Liver (tissue), 9 donors: ENCODE data around the gene ATP11A. TPM values are rescaled to one million over a fixed set of nuclear protein-coding genes. Genes with fewer than 3 reads are reported as not detected.

ENCODE experiments used
- DNase-seq: peaks from one replicate; pipeline ENCODE4 v3.0.0-alpha.2; 2017; ENCODE audit warnings: low spot score
- H3K27ac ChIP-seq, 2 donors: one replicate each; pipeline ENCODE4 v1.7.0; 2013; ENCODE audit warnings: inconsistent platforms in 2 of 2, low read length in 2 of 2, control low read depth in 1 of 2, low read depth in 1 of 2, mild to moderate bottlenecking in 1 of 2
- H3K27me3 ChIP-seq, 4 donors: one replicate each; pipeline versions ENCODE4 v1.6.1 to v1.7.0; 2013; ENCODE audit warnings: low read length in 3 of 4, inconsistent platforms in 1 of 4, mild to moderate bottlenecking in 1 of 4, moderate library complexity in 1 of 4; ENCODE audit not compliant: control insufficient read depth in 4 of 4, insufficient read depth in 4 of 4
- H3K36me3 ChIP-seq, 4 donors: one replicate each; pipeline versions ENCODE4 v1.6.1 to v1.7.0; 2013; ENCODE audit warnings: low read length in 3 of 4, mild to moderate bottlenecking in 3 of 4, low read depth in 1 of 4, moderate library complexity in 1 of 4; ENCODE audit not compliant: control insufficient read depth in 4 of 4, insufficient read depth in 3 of 4
- H3K4me1 ChIP-seq, 4 donors: one replicate each; pipeline versions ENCODE4 v1.6.1 to v1.7.0; 2013; ENCODE audit warnings: low read length in 3 of 4, mild to moderate bottlenecking in 3 of 4, moderate library complexity in 1 of 4; ENCODE audit not compliant: control insufficient read depth in 4 of 4, insufficient read depth in 4 of 4
- H3K4me3 ChIP-seq, 3 donors: one replicate each; pipeline versions ENCODE4 v1.6.1 to v1.7.0; 2013; ENCODE audit warnings: low read length in 3 of 3, control low read depth in 1 of 3, low read depth in 1 of 3, mild to moderate bottlenecking in 1 of 3
- H3K9ac ChIP-seq, 2 donors: one replicate each; pipeline ENCODE4 v1.7.0; 2013; ENCODE audit warnings: low read length in 2 of 2, mild to moderate bottlenecking in 2 of 2, moderate library complexity in 2 of 2, control low read depth in 1 of 2, low read depth in 1 of 2
- H3K9me3 ChIP-seq, 4 donors: one replicate each; pipeline versions ENCODE4 v1.6.1 to v1.7.0; 2013; ENCODE audit warnings: low read length in 3 of 4; ENCODE audit not compliant: control insufficient read depth in 4 of 4
- ATF3 ChIP-seq: IDR thresholded peaks from 2 replicates; pipeline ENCODE4 v1.6.1; 2016; ENCODE audit warnings: antibody characterized with exemption
- CTCF ChIP-seq: fragments of 150-350 bp; IDR thresholded peaks from 2 replicates; pipeline ENCODE4 v1.5.1; 2017; ENCODE audit warnings: improper control_type of control experiment, low read depth, low read length; ENCODE audit not compliant: missing input control
- EGR1 ChIP-seq, 2 donors: IDR thresholded peaks; 2 replicates each; pipeline ENCODE4 v1.6.1; 2016 to 2018; ENCODE audit warnings: antibody characterized with exemption in 2 of 2, low read depth in 2 of 2
- FOXA1 ChIP-seq: IDR thresholded peaks from 2 replicates; pipeline ENCODE4 v1.6.1; 2016; ENCODE audit warnings: antibody characterized with exemption
- FOXA2 ChIP-seq: IDR thresholded peaks from 2 replicates; pipeline ENCODE4 v1.6.1; 2016; ENCODE audit warnings: antibody characterized with exemption
- GABPA ChIP-seq, 2 donors: IDR thresholded peaks in 1 of 2; conservative IDR thresholded peaks in 1 of 2; 2 replicates each; pipeline ENCODE4 v1.6.1; 2016; ENCODE audit warnings: antibody characterized with exemption in 2 of 2, mild to moderate bottlenecking in 1 of 2, moderate library complexity in 1 of 2
- HNF4A ChIP-seq, 2 donors: conservative IDR thresholded peaks; 2 replicates each; pipeline ENCODE4 v1.6.1; 2016; ENCODE audit warnings: antibody characterized with exemption in 2 of 2, mild to moderate bottlenecking in 2 of 2
- HNF4G ChIP-seq: IDR thresholded peaks from 2 replicates; pipeline ENCODE4 v1.6.1; 2016; ENCODE audit warnings: antibody characterized with exemption
- JUND ChIP-seq, 2 donors: IDR thresholded peaks; 2 replicates each; pipeline ENCODE4 v1.6.1; 2016; ENCODE audit warnings: antibody characterized with exemption in 2 of 2
- MAX ChIP-seq: IDR thresholded peaks from 2 replicates; pipeline ENCODE4 v1.6.1; 2016; ENCODE audit warnings: antibody characterized with exemption
- NR2F2 ChIP-seq: IDR thresholded peaks from 2 replicates; pipeline ENCODE4 v1.6.1; 2016; ENCODE audit warnings: antibody characterized with exemption
- RAD21 ChIP-seq, 2 donors: IDR thresholded peaks; 2 replicates each; pipeline ENCODE4 v1.6.1; 2016; ENCODE audit warnings: antibody characterized with exemption in 2 of 2, mild to moderate bottlenecking in 2 of 2
- REST ChIP-seq: IDR thresholded peaks from 2 replicates; pipeline ENCODE4 v1.6.1; 2016; ENCODE audit warnings: antibody characterized with exemption, mild to moderate bottlenecking
- RXRA ChIP-seq, 2 donors: IDR thresholded peaks; 2 replicates each; pipeline ENCODE4 v1.6.1; 2017 to 2018; ENCODE audit warnings: antibody characterized with exemption in 2 of 2, mild to moderate bottlenecking in 1 of 2
- SP1 ChIP-seq: IDR thresholded peaks from 2 replicates; pipeline ENCODE4 v1.6.1; 2018; ENCODE audit warnings: antibody characterized with exemption, mild to moderate bottlenecking
- TAF1 ChIP-seq: conservative IDR thresholded peaks from 2 replicates; pipeline ENCODE4 v1.6.1; 2016; ENCODE audit warnings: antibody characterized with exemption, mild to moderate bottlenecking
- YY1 ChIP-seq: IDR thresholded peaks from 2 replicates; pipeline ENCODE4 v1.6.1; 2016; ENCODE audit warnings: antibody characterized with exemption, mild to moderate bottlenecking
- ZBTB33 ChIP-seq: IDR thresholded peaks from 2 replicates; pipeline ENCODE4 v1.6.1; 2016; ENCODE audit warnings: antibody characterized with exemption
- WGBS: extraction: QIAGEN DNeasy Blood & Tissue Kit; methylation state at CpG from one replicate; pipeline ENCODE4 v1.1.7; 2013; 5-methylcytosine and 5-hydroxymethylcytosine counted together
- polyA plus RNA-seq, 2 donors: library from polyadenylated mRNA; stranded (reverse) in 1 of 2; unstranded in 1 of 2; fragments of 200-250 nt in 1 of 2; fragments of >200 nt in 1 of 2; fragmentation: Nextera tagmentation in 1 of 2; extraction: Ambion mirVana in 1 of 2; gene quantifications; one replicate each; pipeline versions ENCODE4 v1.2.1 to v1.2.3, GENCODE V29; 2013 to 2015
- total RNA-seq, 2 donors: library from RNA; depleted of rRNA; stranded (reverse); fragments of >200 nt; gene quantifications; one replicate each; pipeline ENCODE4 v1.2.3, GENCODE V29; 2014
- donor health status: healthy.
- donor health status: healthy.
- donor health status: healthy.
- donor health status: healthy.
- donor health status: healthy.

ATP11A gene
- total and polyA plus RNA-seq, 4 donors: 8.7 to 27.9 (median 13.8) TPM

GRCh38 chr13:112818040-112818697 is 128.3 kb downstream of the ATP11A start (continued):
- no peak for TF ChIP-seq REST
- TF ChIP-seq SP1: no peak
- TF ChIP-seq NR2F2: no peak

GRCh38 chr13:112818698-112819045 is 128.8 kb downstream of the ATP11A start:
- Histone ChIP-seq H3K9me3 (no peaks in the 10 kb centered on the region), H3K9ac (no peak overlapping the region), H3K27me3 (no peaks in the 10 kb centered on the region), H3K36me3 (peaks cover 15 to 51% (median 30%) of the 10 kb centered on the region in 4 donors), H3K4me1 (no peaks in the 10 kb centered on the region), H3K27ac (no peak overlapping the region), H3K4me3 (no peak overlapping the region)
- no peak for DNase-seq
- 97% methylated on average over 7 of the region's 7 CpGs for WGBS
- TF ChIP-seq EGR1 (IDR thresholded peaks at IDR 0.05; ENCODE audit: low read depth in 2 of 2): no peak
- TF ChIP-seq NR2F2: no peak
- TF ChIP-seq RAD21 (IDR thresholded peaks at IDR 0.05): no peak
- TF ChIP-seq HNF4A (conservative IDR thresholded peaks at IDR 0.05): no peak
- TF ChIP-seq CTCF: no peak
- no peak for TF ChIP-seq RXRA (IDR thresholded peaks at IDR 0.05)
- no peak for TF ChIP-seq MAX
- no peak for TF ChIP-seq JUND (IDR thresholded peaks at IDR 0.05)
- TF ChIP-seq ZBTB33: no peak
- TF ChIP-seq TAF1: no peak
- no peak for TF ChIP-seq FOXA2
- no peak for TF ChIP-seq ATF3
- TF ChIP-seq SP1: no peak
- no peak for TF ChIP-seq GABPA (IDR thresholded peaks at IDR 0.05 in 1 of 2, conservative IDR thresholded peaks at IDR 0.05 in 1 of 2)
- TF ChIP-seq HNF4G: no peak
- TF ChIP-seq REST: no peak
- no peak for TF ChIP-seq YY1
- no peak for TF ChIP-seq FOXA1
